Memory B cell (primary cell): ENCODE data around the gene CEP43.

Experiments used
- ATAC-seq: fragments of 150-1000 bp; cut with Tn5 transposase; 2 replicates; pipeline ENCODE4 v1.10.0; 2021; ENCODE audit warnings: low read depth, mild to moderate bottlenecking, moderate library complexity
- DNase-seq, 2 donors: peaks; one replicate each; pipeline ENCODE4 v3.0.0; 2022; ENCODE audit warnings: low spot score in 2 of 2
- H3K27ac Mint-ChIP-seq: one replicate; pipeline ENCODE4 v1.8.0; 2022; ENCODE audit warnings: mild to moderate bottlenecking, moderate library complexity, mixed read lengths
- H3K27me3 Mint-ChIP-seq: one replicate; pipeline ENCODE4 v1.8.0; 2022; ENCODE audit warnings: mixed read lengths
- H3K36me3 Mint-ChIP-seq: one replicate; pipeline ENCODE4 v1.8.0; 2022; ENCODE audit warnings: mild to moderate bottlenecking, mixed read lengths
- H3K4me1 Mint-ChIP-seq: one replicate; pipeline ENCODE4 v1.8.0; 2022; ENCODE audit warnings: mixed read lengths
- H3K4me3 Mint-ChIP-seq: one replicate; pipeline ENCODE4 v1.8.0; 2022; ENCODE audit warnings: mild to moderate bottlenecking, moderate library complexity, mixed read lengths
- H3K9me3 Mint-ChIP-seq: one replicate; pipeline ENCODE4 v1.8.0; 2022; ENCODE audit warnings: mixed read lengths

Gene CEP43

DNA sequence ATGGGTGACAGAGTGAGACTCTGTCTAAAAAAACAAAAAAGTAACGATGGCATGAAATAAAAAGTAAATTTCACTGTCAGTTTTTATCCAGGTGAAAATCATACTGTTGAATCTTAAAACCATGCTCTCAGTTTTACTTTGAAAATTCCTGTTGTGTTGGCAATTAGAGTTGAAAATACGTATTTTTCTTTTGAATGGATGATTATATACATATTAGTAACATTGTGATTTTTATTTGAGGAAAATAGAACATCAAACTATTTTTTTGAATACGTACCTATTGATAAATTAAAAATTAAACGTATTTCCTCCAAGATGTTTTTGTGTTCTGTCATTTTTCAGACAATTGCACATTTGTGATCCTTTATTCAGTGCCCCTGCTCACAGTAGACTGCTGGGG is 14.7 kb downstream of the CEP43 start:
- H3K4me3 Mint-ChIP-seq, result no peak overlapping the region
- H3K27ac Mint-ChIP-seq, result no peak overlapping the region
- H3K9me3 Mint-ChIP-seq, result no peaks in the 10 kb centered on the region
- peaks cover 15% of the 10 kb centered on the region for H3K36me3 Mint-ChIP-seq
- DNase-seq, result no peak
- peaks cover 7% of the 10 kb centered on the region for H3K4me1 Mint-ChIP-seq
- ATAC-seq, result no peak
- no peaks in the 10 kb centered on the region for H3K27me3 Mint-ChIP-seq

- DNase-seq, result no peak
- H3K4me3 Mint-ChIP-seq, result no peak overlapping the region
- peaks cover 8% of the 10 kb centered on the region for H3K4me1 Mint-ChIP-seq
- H3K27me3 Mint-ChIP-seq, result no peaks in the 10 kb centered on the region
- H3K9me3 Mint-ChIP-seq, result no peaks in the 10 kb centered on the region
- H3K36me3 Mint-ChIP-seq, result peaks cover 13% of the 10 kb centered on the region
- peak overlapping the region; percentile 65 for H3K27ac Mint-ChIP-seq
- no peak for ATAC-seq
Observed at GRCh38 chr6:167015302-167015701, 16.1 kb downstream of the CEP43 start.

DNA sequence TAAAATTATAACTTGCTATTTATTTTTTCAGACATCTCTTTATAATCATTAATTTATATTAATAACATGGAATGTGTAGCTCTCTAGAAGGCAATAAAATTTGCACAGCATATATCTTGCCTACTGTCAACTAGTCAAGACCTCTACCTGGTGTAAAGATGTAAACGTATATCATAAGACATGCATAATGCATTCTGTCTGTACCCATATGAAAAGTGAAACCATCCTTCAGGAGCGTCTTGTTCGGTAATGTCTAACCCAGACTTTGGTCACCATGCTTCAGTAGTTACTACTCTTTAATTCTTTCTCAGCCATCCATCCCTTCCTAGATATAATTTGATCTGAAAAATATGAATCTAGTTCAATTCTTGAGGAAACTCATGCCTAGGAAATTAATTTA is 21.0 kb downstream of the CEP43 start:
- Mint-ChIP-seq H3K4me1 (peaks cover 7% of the 10 kb centered on the region), H3K9me3 (no peaks in the 10 kb centered on the region), H3K4me3 (peak overlapping the region; percentile 81), H3K27ac (peak overlapping the region; percentile 92), H3K36me3 (peaks cover 6% of the 10 kb centered on the region), H3K27me3 (no peaks in the 10 kb centered on the region)
- ATAC-seq (peak; percentile 99), DNase-seq (peak in 1 of 2 donors; percentile 16)

DNA sequence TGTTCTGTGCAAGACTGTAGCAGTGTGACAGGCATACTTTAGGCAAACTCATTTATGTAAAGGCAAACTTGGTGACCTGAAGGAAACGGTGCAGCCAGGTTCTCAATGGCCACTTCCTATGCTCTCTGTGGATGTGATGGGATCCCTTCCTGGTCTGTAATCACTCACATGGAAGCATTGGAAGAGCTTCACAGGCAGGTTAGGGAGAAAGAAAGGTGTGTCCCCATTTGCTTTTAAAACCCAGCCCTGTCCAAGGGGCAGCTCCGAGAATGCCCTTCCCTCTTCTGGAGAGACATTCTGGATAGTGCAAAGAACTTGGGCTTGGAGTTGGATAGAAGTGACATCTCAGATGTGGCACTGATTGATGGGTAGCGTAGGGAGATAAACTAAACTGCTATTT is 28.1 kb downstream of the CEP43 start:
- Mint-ChIP-seq H3K9me3 (no peaks in the 10 kb centered on the region), H3K4me1 (peaks cover 5% of the 10 kb centered on the region), H3K27ac (no peak overlapping the region), H3K27me3 (no peaks in the 10 kb centered on the region), H3K36me3 (peaks cover 27% of the 10 kb centered on the region), H3K4me3 (no peak overlapping the region)
- ATAC-seq, result no peak
- DNase-seq, result no peak

DNA sequence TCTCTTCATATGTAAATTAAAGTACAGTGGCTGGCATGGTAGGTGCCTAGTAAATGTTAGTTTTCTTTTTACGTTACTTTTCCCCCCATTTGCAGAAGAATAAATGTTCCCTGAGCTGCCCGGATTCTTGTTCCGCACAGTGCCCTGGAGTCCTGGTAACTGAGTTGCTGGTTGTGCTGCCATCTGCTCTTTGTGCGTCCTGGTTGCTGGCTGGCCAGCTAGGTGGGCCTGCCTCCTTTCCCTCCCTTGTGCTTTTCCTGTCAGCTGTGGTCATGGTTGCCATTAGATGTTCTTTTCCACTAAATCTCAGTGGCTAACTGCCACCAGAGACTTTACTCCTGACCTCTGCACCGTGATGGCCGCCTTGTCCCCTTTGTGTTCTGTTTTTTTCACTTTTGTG is 28.6 kb downstream of the CEP43 start:
- no peak for ATAC-seq
- peak overlapping the region; percentile 18 for H3K27ac Mint-ChIP-seq
- H3K27me3 Mint-ChIP-seq, result no peaks in the 10 kb centered on the region
- H3K9me3 Mint-ChIP-seq, result no peaks in the 10 kb centered on the region
- DNase-seq, result no peak
- peaks cover 5% of the 10 kb centered on the region for H3K4me1 Mint-ChIP-seq
- H3K4me3 Mint-ChIP-seq, result no peak overlapping the region
- peaks cover 27% of the 10 kb centered on the region for H3K36me3 Mint-ChIP-seq

DNA sequence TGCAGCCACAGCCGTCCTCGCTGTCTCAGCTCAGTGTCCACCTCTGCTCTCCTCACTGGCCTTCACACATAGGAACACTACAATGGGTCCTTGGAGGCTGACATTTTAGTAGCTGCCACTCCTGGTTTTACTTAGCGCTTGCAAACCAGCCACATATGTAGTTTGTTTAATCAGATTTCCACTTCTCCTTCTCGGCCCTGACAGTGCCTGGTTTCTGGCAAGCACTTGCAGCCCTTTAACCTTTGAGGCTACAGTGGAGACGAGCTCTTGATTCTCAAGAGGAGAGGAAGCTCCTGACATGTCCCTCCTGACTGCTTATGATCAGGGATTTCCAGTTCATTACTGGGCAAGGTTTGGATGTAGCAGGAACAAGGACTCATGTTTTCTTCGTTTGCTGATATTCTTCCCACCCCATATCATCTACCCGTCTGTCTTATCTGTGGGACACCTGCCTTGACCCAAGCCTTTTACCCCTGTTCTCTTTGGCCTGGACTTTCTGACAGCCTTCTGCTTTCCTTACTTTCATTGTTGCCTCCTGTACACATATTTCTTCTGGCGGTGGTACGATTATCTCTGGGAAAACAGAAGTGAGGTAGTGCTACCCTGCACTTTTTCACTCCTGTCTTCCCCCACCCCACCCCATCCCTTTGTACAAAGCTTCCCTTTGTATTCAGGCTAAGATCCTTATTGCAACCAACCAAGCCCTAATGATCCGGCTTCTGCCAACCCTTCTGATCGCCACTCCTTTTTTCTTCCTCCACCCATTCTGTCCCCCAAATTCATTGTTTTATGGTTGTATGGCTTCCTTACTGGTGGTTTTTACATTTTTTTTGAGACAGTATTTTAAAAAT is 31.2 kb downstream of the CEP43 start:
- Mint-ChIP-seq H3K4me1 (peaks cover 5% of the 10 kb centered on the region), H3K27me3 (no peaks in the 10 kb centered on the region), H3K9me3 (no peaks in the 10 kb centered on the region), H3K36me3 (peaks cover 38% of the 10 kb centered on the region), H3K4me3 (no peak overlapping the region), H3K27ac (no peak overlapping the region)
- DNase-seq (no peak), ATAC-seq (no peak)

- DNase-seq (no peak), ATAC-seq (no peak)
- no peak overlapping the region for H3K4me3 Mint-ChIP-seq
- peaks cover 5% of the 10 kb centered on the region for H3K4me1 Mint-ChIP-seq
- peaks cover 39% of the 10 kb centered on the region for H3K36me3 Mint-ChIP-seq
- no peaks in the 10 kb centered on the region for H3K27me3 Mint-ChIP-seq
- no peaks in the 10 kb centered on the region for H3K9me3 Mint-ChIP-seq
- no peak overlapping the region for H3K27ac Mint-ChIP-seq
Observed at GRCh38 chr6:167031082-167031709, 32.0 kb downstream of the CEP43 start.

- Mint-ChIP-seq H3K36me3 (peaks cover 31% of the 10 kb centered on the region), H3K27me3 (no peaks in the 10 kb centered on the region)
Observed at GRCh38 chr6:167034056-167034455, 34.9 kb downstream of the CEP43 start.

GRCh38 chr6:167037762-167038161 is 38.6 kb downstream of the CEP43 start:
- H3K9me3 Mint-ChIP-seq, result no peaks in the 10 kb centered on the region
- H3K4me1 Mint-ChIP-seq, result peaks cover 12% of the 10 kb centered on the region
- peak overlapping the region; percentile 70 for H3K27ac Mint-ChIP-seq
- DNase-seq (no peak), ATAC-seq (no peak)
- no peak overlapping the region for H3K4me3 Mint-ChIP-seq
- peaks cover 27% of the 10 kb centered on the region for H3K36me3 Mint-ChIP-seq
- no peaks in the 10 kb centered on the region for H3K27me3 Mint-ChIP-seq

More at GRCh38 chr6:167034056-167034455, 34.9 kb downstream of the CEP43 start:
- H3K9me3 Mint-ChIP-seq, result no peaks in the 10 kb centered on the region
- peaks cover 5% of the 10 kb centered on the region for H3K4me1 Mint-ChIP-seq
- ATAC-seq (no peak), DNase-seq (no peak)
- H3K27ac Mint-ChIP-seq, result no peak overlapping the region
- H3K4me3 Mint-ChIP-seq, result no peak overlapping the region

- H3K27me3 Mint-ChIP-seq, result no peaks in the 10 kb centered on the region
- no peak overlapping the region for H3K4me3 Mint-ChIP-seq
- H3K27ac Mint-ChIP-seq, result no peak overlapping the region
- DNase-seq (no peak), ATAC-seq (no peak)
- H3K36me3 Mint-ChIP-seq, result peaks cover 3% of the 10 kb centered on the region
- H3K9me3 Mint-ChIP-seq, result no peaks in the 10 kb centered on the region
- peaks cover 41% of the 10 kb centered on the region for H3K4me1 Mint-ChIP-seq
Observed at GRCh38 chr6:167044696-167045095, 45.5 kb downstream of the CEP43 start.

DNA sequence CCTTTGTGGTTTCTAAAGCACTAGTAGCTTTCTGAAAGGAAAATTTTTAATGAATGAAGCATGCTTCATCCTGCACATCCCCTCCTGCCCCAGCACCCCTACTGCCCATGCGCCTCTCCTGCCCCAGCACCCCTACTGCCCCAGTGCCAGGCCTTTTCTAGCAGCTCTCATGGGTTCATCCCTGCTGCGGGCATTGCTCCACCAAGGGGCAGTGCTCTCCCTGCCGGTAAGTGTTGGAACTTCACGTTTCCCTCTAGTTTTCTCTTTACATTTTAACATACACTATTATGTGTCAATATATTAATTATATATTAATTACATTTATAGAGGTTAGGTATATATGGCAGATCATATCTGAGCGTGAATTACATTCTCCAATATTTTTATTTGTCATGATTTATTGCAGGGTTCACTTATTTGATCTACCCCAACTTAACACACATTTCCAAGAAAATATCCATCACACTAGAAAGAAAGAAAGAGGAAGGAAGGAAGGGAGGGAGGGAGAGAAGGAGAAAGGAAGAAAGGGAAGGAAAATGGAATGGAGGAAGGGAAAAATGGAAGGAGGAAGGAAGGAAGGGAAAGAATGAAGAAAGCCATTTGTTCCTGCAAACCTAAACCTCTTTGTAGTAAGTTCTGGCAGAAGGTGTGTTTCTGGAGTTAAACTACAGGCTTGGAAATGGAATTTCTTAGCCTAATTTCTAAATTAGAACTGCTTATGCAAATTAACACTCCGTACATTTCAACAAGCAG is 46.8 kb downstream of the CEP43 start:
- peak overlapping the region; percentile 3 for H3K4me3 Mint-ChIP-seq
- H3K27ac Mint-ChIP-seq, result peak overlapping the region; percentile 96
- H3K9me3 Mint-ChIP-seq, result no peaks in the 10 kb centered on the region
- ATAC-seq (no peak), DNase-seq (no peak)
- H3K27me3 Mint-ChIP-seq, result no peaks in the 10 kb centered on the region
- peaks cover 47% of the 10 kb centered on the region for H3K4me1 Mint-ChIP-seq
- H3K36me3 Mint-ChIP-seq, result peaks cover 2% of the 10 kb centered on the region

- Mint-ChIP-seq H3K27ac (peak overlapping the region; percentile 96), H3K4me3 (peak overlapping the region; percentile 35), H3K4me1 (peaks cover 41% of the 10 kb centered on the region), H3K27me3 (no peaks in the 10 kb centered on the region), H3K36me3 (peaks cover 2% of the 10 kb centered on the region), H3K9me3 (no peaks in the 10 kb centered on the region)
- ATAC-seq (peak; percentile 14), DNase-seq (no peak)
Observed at GRCh38 chr6:167046861-167047495, 47.8 kb downstream of the CEP43 start.

- peak; percentile 39 to 62 for DNase-seq
- peak; percentile 94 for ATAC-seq
Observed at GRCh38 chr6:167047554-167047953, 48.4 kb downstream of the CEP43 start.

More at GRCh38 chr6:167047554-167047953, 48.4 kb downstream of the CEP43 start:
- no peaks in the 10 kb centered on the region for H3K27me3 Mint-ChIP-seq
- no peaks in the 10 kb centered on the region for H3K36me3 Mint-ChIP-seq
- peak overlapping the region; percentile 78 for H3K4me3 Mint-ChIP-seq
- H3K9me3 Mint-ChIP-seq, result no peaks in the 10 kb centered on the region
- peaks cover 37% of the 10 kb centered on the region for H3K4me1 Mint-ChIP-seq
- H3K27ac Mint-ChIP-seq, result peak overlapping the region; percentile 96
